ENCODE data around the gene FAM98C.

The FAM98C gene

DNA sequence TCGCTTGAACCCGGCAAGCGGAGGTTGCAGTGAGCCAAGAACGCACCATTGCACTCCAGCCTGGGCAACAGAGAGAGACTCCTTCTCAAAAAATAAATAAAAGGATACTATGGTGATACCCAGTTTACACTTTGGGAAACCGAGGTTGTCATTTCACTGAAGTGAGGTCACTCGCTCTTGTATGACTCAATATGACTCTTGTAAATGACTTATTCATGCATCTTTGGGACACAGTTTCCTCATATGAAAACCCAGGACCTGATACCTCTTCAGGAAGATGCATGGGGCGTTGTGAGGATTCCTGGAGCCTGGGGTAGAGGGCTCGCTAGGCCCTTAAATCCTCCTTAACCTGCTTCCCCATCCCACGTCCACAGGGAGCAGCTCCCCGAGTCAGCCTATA, 24.0 kb upstream of the FAM98C start:
- no peak for DNase-seq (ENCODE audit: low spot score)

DNA sequence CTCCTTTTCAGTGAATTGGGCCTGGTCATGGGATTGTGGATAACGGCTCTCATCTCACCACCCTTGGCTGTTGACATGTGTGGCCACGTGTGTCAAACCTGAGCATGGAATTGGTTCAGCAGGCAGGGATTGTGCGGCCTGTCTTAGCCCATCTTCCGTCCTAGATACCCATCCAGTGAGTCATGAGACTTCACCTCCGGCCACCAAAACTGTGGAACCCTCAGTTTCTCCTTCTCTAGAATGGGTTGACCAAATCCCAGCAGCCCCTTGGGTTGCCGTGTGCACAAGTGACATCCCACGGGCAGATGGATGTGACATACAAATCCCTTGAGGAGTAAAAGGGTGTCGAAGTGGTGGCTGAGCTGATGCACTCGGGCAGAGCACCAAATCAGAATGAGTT, 21.8 kb upstream of the FAM98C start:
- no peak for DNase-seq (ENCODE audit: low spot score)

DNA sequence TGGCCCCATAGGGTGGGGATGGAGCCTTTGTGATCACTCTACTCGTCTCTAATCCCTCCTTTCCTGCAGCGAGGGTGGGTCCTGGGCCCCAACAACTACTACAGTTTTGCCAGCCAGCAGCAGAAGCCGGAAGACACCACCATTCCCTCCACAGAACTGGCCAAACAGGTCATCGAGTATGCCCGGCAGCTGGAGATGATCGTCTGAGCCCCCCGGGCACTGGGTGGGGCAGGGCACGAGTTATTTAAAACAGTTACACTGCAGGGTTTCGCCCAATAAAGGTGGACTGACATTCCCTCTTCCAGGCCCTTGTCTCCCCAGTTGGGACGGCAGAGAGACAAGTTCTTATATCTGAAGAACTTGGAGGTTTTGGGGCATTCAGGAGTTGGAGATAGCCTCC, 19.7 kb upstream of the FAM98C start:
- DNase-seq (ENCODE audit: low spot score): no peak

DNA sequence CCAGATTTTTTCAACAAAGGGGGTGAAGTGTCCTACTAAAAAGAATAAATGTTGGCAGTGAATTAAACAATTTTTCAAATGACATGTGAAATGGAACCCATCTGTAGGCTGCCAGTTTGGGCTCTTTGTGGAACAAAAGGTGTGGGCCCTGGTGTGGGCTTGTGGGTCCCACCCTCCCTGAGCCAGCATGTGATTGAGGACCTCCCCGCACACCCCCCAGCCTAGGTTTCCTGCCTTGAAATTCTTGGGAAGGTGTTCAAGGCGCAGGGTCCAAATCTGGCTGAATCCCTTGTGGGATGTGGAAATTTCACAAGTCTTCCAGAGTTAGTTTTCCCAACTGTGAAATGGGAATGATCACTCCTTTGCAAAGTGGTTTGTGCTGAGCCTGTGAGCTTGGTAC, 19.1 kb upstream of the FAM98C start:
- no peak for DNase-seq (ENCODE audit: low spot score)

DNA sequence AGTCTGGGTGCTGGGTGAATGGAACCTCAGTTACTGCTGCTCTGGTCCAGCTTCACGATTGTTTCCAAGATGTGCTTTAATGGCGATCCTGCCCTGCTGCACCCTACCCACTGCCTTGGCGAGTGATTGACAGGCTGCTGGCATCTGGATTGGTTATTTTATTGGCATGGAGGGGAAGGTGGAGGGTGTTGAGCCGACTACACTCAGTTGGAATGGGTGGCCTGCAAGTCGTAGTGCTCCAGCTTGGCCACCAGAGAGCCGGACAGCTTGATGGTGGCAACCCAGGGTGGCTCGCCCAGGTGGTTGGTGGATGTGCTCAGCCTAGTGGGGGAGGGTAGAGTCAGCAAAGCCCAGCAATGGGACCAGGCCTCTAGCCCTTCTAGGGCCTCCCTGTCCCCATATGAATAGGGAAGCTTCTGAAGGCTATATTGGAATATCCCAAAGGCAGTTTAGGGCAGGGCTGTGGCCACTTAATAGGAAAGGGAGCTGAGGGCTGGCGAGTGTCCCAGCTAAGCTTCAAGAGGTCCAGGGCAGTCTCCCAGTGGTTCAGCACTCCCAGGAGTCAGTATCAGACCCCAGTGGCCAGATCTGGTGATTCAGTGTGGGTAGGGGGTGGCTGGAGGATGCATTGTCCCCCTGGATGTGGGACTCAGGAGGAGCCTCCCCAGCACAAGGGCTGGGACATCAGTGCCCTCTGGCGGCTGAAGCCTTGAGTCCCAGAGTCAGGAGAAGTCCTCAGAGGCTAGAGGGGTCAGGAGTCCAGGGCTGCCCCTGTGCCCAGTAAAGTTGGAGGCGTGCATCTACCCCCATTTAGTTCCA, 18.5 kb upstream of the FAM98C start:
- DNase-seq (ENCODE audit: low spot score): no peak

DNA sequence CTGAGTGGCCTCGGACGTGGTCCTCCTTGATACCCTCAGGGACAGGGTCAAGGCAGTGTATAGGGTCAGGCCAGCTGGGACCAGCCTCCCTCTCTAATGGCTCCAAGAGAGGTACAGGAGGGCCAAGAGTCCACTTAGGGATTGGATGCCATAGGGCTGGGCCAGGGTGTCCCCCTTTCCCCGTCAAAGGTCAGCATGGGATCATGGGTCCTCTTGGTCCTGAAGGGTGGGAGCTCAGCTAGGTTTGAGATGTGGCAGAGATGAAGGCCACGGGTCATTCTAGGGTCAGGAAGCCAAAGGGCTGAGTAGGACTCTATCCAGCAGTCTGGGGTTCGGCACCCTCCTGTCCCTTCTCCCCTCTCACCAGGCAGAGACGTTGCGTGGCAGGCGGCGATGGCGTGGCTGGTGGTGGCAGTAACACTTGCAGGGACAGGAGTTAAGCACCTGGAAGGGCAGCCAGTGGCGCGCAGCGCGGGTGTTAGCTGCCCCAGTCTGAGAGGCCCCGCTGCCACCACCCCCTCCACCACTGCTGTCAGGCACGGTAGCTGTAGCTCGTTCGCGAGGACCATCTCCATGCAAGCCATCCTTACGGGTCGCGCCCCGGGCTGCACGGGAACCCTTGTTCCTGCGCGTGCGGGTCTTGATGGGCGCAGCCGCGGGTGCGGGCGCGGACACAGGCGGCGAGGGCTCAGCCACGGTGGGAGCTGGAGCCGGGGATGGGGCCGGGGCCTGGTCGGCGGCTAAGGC, 17.7 kb upstream of the FAM98C start:
- DNase-seq (ENCODE audit: low spot score): no peak

DNA sequence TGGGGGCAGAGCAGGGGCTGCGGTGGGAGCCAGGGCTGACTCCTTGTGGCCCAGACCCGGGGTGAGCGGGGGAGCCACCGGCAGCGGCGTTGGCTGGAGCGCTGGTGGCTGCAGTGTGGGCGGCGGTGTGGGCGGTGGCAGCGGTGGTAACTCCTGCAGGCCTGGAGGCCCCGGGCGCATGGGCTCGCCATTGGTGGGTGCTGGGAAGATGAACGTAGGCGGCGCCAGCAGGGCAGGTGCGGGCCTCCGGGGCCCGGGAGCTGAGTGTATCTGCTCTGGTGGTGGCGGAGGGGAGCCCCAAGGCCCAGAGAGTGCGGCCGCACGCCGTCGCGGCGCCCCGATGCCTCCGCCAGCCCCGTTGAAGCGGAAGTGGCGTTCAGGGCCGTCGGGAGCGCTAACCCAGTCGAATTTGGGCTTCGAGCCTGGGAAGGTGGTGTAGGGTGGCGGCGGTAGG, 17.1 kb upstream of the FAM98C start:
- DNase-seq (ENCODE audit: low spot score): no peak

DNA sequence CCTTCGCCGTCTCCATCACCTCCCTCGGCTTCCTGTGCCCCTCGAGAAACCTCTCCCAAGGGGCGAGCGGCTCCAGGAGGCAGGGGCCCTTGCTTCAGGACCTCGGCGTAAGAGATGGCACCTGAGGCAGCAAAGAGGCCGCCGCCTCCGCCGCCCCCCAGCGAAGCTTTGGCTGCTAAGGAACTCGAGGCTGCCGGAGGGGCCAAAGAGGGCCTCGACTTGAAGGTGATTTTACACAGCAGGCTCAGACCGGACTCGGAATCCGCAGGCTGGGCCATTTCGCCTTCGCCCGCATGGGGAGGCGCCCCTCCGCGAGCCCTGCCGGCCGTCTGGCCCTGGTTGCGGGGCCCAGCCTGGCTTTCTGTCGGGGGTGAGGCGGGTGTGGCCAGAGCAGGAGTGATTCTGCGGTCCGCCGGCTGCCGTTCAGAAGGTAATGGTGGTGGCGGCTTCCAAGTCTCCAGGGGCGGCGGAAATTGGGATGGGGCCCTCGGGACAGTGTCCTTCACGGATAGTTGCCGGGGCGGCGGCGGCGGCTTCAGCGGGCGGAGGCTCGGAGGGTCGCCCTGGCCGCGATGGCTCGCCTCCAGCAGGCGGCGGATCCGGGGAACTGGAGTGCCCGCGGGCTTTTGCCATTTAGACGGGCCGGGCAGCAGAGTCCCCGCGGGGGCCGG, 16.5 kb upstream of the FAM98C start:
- no peak for DNase-seq (ENCODE audit: low spot score)

DNA sequence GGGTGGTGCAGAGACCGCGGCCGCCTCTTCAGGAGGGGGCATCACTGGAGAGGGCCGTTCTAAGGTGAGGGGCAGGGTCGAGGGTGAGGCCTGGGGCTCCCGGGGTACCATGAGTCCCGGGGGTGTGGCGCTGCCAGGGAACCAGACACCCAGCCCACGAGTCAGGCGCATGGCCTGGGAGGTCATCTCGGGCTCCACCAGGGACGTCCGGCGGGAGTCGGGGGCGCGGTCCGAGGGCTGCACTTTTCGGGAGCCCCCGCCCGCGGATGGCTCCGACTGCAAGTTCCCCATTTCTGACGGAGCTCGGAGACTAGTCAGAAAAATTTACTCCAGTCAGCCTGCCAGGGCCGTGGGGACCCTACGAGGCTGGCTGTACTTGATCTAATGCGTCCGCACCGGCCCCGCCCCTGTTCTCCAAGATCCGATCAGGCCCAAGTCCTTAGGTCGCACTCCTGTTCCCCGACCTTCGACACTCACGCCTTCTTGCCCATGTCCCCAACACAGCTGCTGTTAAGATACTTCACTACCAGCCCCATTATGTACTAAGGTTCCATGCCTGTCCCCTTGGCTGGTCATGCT, 15.8 kb upstream of the FAM98C start:
- no peak for DNase-seq (ENCODE audit: low spot score)

DNA sequence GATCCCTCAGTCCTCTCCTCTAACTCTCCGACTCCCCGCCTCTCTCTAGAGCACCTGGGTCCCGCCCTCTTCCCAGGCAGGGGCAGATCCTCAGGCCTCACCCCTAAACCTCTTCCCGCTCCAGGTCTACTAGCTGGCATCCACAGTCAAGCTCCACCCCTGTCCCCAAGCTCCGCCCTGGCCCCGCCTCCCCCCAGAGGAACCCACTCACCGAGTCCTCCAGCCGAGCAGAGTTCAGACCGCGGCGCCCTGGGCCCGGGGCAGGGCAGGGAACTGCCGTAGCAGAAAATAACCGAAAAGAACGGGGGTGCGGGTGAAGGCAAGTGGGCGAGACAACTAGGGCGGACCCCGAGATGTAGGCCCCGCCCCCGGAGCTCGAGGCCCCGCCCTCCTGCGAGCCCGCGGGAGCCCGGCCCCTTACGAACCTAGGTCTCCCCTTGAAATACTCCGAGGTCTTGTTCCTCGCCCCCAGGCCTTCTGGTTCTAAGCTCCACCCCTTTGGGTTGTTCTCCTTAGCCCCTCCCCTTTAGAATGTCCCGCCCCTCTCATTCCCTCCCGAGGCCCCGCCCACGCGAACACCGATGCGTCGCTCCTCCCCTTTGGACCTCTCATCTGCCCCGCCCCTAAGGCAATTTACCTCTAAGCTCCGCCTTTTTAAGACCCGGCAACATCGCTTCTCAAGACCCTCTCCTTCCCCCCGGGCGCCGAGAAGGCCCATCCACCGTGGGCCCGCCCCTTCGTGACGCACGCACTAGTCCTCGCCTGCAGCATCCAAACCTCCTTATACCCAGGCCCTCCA, 15.1 kb upstream of the FAM98C start, which contains the start of gene GGN:
GGN (minus strand) TSS at position 485 of the 799 bp plus-strand sequence. CDS start 773 bp downstream, outside the sequence.
- DNase-seq (ENCODE audit: low spot score): peak; percentile 90

DNA sequence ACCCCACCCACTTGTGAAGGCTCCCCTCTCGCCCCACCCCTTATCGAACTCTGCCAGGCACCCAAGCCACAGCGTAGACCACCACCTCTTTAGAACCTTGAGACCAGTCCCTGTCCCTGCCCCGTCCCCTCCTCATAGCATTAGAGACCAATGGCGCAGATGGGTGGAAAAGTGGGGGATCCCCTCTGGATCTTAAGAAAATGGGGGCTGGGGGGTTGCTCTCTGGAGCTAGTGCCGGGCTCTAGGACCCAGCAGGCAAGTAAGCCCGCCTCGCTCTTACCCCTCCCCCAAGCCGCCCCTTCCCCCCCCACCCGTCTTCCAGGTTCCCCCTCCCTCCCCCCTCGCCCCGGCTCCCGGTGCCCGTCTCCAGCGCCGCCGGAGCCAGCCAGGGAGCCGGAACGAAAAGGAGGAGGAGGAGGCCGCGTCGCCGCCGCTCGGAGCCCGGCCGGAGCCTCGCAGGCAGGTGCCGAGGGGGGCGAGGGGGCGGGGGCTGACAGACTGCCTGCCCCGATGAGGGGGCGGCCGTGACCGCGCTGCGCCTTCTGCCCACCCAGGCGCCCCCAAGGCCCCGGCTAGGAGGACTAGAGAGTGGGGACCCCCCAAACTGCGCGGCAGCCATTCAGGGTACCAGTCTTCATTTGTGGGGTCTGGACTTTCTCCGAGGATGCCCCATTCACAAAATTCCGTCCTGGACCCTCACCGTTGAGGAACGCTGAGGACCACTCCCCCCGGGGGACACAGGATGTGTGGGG, 14.4 kb upstream of the FAM98C start, which contains the start of gene SPRED3:
SPRED3 (plus strand) TSS at position 349 of the 752 bp plus-strand sequence. CDS start 1,606 bp downstream, outside the sequence.
- peak; percentile 81 for DNase-seq (ENCODE audit: low spot score)

DNA sequence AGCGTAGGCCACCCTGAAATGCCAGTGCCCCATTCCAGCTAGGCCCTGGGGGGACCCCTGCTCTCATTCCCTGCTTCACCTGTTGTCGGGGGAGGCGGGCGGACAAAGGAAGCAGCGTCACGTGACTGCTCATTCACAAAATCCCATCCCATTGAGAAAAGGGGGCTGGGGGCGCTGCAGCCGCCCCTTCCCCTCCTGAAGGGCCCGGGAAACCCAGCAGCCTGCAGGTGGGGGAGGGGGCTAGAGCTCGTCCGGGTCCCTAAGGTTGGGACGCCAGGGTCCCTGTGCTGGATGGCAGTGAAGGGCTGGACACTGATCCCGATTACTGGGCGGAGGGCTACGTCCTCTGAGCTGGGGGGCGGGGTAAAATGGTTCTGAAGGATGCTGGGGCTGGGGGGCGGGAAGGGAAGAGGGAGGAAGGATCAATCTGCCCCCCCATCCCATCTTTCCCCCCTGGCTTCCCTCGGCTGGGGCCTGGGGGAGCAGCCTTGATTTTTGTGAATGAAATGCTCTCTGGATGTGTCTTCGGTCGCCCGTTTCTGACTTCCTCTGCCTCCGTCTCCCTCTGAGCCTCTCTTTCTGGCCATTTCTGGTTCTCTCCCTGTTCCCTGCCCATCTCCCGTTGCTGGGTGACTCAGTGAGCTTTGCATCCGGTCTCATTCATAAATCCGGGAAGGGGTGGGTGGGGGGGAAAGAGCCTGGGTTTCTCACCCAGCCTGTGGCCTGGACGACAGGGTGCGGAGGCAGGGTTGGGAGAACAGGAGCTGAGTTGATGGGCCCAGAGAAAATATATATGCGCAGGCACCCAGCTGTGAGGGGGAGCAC, 13.6 kb upstream of the FAM98C start:
- no peak for DNase-seq (ENCODE audit: low spot score)

DNA sequence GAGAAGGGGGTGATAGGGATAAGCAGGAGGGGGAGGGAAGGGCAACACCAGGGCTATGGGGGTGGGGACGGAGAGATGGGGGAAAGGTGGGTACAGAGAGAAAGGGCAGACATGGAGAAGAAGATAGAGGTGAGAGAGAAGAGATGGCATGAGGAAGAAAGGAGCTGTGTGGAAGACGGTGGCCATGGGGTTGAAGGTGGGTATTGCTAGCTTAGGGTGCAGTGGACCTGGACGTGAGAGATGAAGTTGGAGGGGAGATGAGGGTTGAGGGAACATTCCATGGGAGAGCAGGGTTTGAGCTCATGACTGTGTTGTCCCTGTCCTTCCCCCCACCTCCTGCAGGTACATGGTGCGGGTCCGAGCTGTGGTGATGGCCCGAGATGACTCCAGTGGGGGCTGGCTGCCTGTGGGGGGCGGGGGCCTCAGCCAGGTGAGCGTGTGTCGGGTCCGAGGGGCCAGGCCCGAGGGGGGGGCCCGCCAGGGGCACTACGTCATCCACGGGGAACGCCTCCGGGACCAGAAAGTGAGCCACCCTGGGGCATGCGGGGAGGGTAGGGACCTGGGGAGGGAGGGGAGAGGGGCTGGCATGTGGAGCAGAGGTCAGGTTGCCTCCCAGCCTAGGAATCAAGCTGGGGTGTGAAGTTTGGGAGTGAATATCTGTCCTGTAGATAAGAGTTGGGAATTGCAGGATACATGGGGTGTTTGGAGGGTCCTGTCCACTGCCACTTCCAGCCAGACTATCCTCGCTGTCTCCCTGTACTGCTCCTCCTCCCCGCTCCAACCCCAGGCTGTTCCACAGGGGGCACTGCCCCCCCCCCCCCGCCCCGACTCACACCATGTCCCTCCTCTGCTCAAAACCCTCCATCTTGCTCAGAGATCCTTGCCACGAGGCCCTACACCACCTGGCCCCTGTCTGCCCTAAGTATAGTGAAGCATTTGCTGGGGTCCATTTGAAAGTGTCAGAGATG, 12.7 kb upstream of the FAM98C start:
- no peak for DNase-seq (ENCODE audit: low spot score)

DNA sequence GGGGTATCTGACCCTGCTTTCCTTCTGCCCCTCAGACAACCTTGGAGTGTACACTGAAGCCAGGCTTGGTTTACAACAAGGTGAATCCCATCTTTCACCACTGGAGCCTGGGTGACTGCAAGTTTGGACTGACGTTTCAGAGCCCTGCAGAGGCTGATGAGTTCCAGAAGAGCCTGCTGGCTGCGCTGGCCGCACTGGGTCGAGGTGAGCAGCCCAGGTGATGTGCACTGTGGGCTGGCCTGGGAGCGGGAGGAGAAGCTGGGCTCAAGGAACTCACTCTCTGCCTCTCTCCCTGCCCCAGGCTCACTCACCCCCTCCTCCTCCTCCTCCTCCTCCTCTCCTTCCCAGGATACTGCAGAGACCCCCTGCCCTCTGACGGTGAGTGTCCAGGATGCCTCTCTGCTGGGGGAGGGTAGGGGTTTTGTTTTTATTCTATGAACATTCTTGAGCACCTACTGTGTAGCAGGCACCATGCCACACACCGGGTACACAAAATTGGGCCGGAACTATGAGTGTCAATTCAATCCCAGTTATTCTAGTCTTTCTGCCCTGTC, 10.9 kb upstream of the FAM98C start:
- no peak for DNase-seq (ENCODE audit: low spot score)

DNA sequence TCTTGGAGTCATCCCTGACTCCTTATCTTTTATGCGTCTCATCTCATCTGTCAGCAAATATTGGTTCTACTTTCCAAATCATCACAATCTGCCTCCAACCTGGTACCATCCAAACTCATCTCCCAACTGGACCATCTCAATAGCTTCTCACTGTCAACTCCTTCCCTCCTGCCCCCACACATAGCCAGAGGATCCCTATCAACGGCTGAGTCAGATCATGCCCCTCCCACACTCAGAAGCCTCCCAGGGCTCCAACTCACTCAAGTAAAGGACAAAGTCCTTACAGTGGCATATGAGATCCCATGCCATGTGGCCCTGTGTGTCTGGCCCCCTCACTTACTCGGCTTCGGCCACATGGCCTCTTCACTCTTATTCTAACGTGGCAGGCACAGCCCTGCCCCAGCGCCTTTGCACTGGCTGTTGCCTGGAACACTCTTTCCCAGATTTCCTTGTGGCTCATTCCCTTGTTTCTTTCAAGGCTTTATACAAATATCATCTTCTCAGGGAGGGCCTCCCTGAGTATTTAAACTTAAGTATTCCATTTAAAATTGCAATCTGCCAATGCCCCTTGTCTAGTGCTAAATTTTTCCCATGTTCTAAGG, 10.1 kb upstream of the FAM98C start:
- no peak for DNase-seq (ENCODE audit: low spot score)

DNA sequence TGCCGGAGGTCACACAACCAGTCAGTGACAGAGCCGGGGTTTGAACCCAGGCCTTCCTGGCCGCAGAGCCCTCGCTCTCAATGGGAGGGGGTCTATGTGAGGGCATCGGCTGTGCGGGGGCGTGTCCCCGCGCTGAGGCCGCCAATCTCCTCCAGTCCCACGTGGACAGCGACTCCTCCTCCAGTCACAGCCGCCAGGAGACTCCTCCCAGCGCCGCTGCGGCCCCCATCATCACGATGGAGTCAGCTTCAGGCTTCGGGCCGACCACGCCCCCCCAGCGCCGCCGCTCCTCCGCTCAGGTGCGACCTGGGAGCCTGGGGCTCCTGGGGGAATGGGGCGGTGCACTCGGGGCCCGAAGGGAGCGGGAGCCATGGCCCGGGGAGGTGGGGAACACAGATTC, 8.4 kb upstream of the FAM98C start:
- no peak for DNase-seq (ENCODE audit: low spot score)

DNA sequence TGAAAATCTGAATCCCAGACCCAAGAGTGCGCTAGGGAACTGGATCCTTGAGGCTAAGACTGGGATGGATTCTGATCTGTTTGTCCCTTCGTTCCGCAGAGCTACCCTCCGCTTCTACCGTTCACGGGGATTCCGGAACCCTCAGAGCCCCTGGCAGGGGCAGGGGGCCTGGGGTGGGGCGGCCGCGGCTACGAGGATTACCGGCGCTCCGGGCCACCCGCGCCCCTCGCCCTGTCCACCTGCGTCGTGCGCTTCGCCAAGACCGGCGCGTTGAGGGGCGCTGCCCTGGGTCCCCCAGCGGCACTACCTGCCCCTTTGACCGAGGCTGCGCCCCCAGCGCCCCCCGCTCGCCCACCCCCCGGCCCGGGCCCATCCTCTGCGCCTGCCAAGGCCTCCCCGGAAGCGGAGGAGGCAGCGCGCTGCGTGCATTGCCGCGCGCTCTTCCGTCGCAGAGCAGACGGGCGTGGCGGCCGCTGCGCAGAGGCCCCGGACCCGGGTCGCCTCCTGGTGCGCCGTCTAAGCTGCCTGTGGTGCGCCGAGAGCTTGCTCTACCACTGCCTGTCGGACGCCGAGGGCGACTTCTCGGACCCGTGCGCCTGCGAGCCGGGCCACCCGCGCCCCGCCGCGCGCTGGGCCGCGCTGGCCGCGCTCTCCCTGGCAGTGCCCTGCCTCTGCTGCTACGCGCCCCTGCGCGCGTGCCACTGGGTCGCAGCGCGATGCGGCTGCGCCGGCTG, 7.3 kb upstream of the FAM98C start:
- DNase-seq (ENCODE audit: low spot score): no peak

Data from D341Med (cell line).